Smooth muscle cell of the brain vasculature (primary cell): ENCODE measurements around the gene INSYN2A.
A peak's percentile ranks its signal among the peaks of the same experiment; 100 is the strongest.

ENCODE experiments used
- DNase-seq: peaks from one replicate; pipeline ENCODE4 v3.0.0-alpha.2; 2012; ENCODE audit warnings: low read depth, low spot score

INSYN2A gene

DNA sequence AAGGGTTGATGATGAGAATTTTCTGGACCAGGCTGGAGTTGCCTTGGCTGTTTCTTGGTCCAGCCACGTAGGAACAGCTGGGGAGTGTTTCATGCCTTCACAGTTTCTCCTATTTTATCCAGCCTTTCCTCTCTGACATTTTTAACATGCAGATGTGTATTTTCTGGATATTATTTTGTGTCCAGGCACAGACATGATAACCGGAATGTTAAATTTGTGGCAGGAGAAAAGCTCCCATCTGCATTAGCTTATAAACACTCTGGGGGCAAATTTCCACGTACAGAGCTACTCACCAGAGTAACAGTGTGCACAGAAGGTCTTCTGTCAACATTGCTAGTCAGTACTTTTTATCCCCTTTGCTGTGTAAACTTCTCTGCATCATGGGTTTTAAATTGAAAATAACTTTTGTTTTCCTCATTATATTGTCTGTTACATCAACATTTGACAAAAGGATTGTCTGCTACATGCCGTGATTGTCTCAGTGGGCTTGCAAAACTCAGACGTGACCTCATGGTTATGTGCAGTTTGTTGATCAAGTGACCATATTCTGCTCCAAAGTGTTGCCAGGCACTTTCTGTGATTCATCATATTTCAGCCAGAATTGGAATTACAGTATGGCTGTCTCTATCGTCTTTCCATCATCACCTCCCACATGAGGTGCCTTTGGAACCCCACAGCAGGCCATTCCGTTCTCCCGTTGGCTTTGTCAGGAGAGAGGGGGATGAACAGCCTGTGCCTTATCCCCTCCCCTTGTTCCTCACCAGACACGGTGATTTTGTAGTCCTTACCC, 41.4 kb downstream of the INSYN2A start:
- no peak for DNase-seq

DNA sequence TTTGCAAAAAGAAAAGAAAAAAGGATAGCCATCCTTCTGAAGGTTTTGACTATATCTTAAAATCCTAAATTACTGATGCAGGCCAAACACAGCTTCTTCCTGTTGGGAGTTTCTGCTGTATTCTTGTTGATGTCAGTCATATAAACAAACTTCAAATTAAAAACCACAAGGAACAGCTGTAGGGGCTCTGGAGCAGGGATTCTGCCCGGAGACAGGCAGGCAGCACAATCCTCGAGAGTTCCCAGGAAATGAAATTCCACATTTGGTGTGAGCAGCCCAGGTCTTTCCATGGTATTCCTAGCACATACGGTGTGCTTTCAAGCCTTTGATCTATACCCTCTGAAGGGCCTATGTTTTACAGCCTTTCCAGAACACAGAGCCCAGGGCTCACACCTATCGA, 43.2 kb downstream of the INSYN2A start:
- DNase-seq = no peak

- no peak for DNase-seq
These were observed 44.3 kb downstream of the INSYN2A start for GRCh38 chr10:127151981-127152699.

GRCh38 chr10:127151541-127151940, 44.9 kb downstream of the INSYN2A start:
- DNase-seq = no peak

GRCh38 chr10:127150136-127150535, 46.3 kb downstream of the INSYN2A start:
- DNase-seq = no peak

- DNase-seq = peak; percentile 15
These were observed 46.8 kb downstream of the INSYN2A start for GRCh38 chr10:127149501-127150081.

DNA sequence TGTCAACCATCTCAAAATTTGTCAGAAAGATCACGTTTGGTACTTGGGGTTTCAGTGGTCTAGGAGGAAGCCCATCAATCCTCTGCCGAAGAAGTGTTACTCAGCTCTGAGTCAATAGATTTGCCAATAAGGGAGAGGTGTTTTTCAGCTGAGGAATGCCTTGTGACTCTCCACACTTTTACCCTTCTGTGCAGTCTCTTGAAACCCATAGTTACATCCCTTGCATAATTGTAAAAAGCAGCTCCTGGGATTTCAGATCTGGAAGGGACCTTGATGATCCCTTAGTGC, 47.5 kb downstream of the INSYN2A start:
- no peak for DNase-seq

GRCh38 chr10:127148066-127148932, 48.1 kb downstream of the INSYN2A start:
- DNase-seq = peak; percentile 35

GRCh38 chr10:127146661-127147060, 49.7 kb downstream of the INSYN2A start:
- DNase-seq = no peak
